GOT3 (cell line): ENCODE data around the gene C5orf15.

ENCODE experiments used
- DNase-seq: peaks from one replicate; lab custom pipeline; 2025; ENCODE audit warnings: mixed read lengths; lab: John Stamatoyannopoulos, UW

Gene C5orf15

GRCh38 chr5:133921979-133922378 lies 46.4 kb downstream of the C5orf15 start:
- no peak for DNase-seq

- DNase-seq: no peak
Observed at GRCh38 chr5:133921069-133921468, 47.4 kb downstream of the C5orf15 start.

- no peak for DNase-seq
Observed at GRCh38 chr5:133919148-133920136, 49.0 kb downstream of the C5orf15 start.

- no peak for DNase-seq
Observed at GRCh38 chr5:133918731-133919130, 49.7 kb downstream of the C5orf15 start.

GRCh38 chr5:133918316-133918715 lies 50.1 kb downstream of the C5orf15 start:
- DNase-seq: no peak

- no peak for DNase-seq
Observed at GRCh38 chr5:133917785-133918184, 50.6 kb downstream of the C5orf15 start.

GRCh38 chr5:133916914-133917313 lies 51.5 kb downstream of the C5orf15 start:
- no peak for DNase-seq

- no peak for DNase-seq
Observed at GRCh38 chr5:133916479-133916878, 51.9 kb downstream of the C5orf15 start.

GRCh38 chr5:133914434-133914833 lies 54.0 kb downstream of the C5orf15 start:
- DNase-seq: no peak

- DNase-seq: no peak
Observed at GRCh38 chr5:133913413-133914155, 54.8 kb downstream of the C5orf15 start.

GRCh38 chr5:133912951-133913350 lies 55.5 kb downstream of the C5orf15 start:
- DNase-seq: no peak

GRCh38 chr5:133910571-133910970 lies 57.9 kb downstream of the C5orf15 start:
- no peak for DNase-seq

GRCh38 chr5:133909603-133910002 lies 58.8 kb downstream of the C5orf15 start:
- DNase-seq: no peak

GRCh38 chr5:133907075-133907474 lies 61.4 kb downstream of the C5orf15 start:
- no peak for DNase-seq

GRCh38 chr5:133906303-133906702 lies 62.1 kb downstream of the C5orf15 start:
- DNase-seq: no peak
